Hepatocyte (in vitro differentiated cells): ENCODE measurements around the gene LDLR. TPM values are rescaled to one million over a fixed set of nuclear protein-coding genes. Genes with fewer than 3 reads are reported as not detected.
"Not testable (repeated sequence)": the region's sequence is repeated elsewhere in the genome, so short reads cannot be mapped to it uniquely, and the experiment has no call there.

ENCODE experiments used
- DNase-seq: peaks from one replicate; pipeline ENCODE4 v3.0.0-alpha.2; 2016; ENCODE audit warnings: low spot score
- H2AFZ ChIP-seq: fragments of 200-600 bp; sonication (generic); 2 replicates; pipeline ENCODE4 v1.6.0; 2016; ENCODE audit warnings: antibody characterized with exemption, mild to moderate bottlenecking
- H3K27ac ChIP-seq: fragments of 200-600 bp; sonication (generic); 2 replicates; pipeline ENCODE4 v1.5.1; 2016; ENCODE audit warnings: mild to moderate bottlenecking
- H3K27me3 ChIP-seq: fragments of 200-600 bp; sonication (generic); 2 replicates; pipeline ENCODE4 v1.6.1; 2016
- H3K36me3 ChIP-seq: fragments of 200-600 bp; sonication (generic); replicated peaks from 2 replicates; pipeline ENCODE4 v1.5.1; 2016; ENCODE audit warnings: low read depth; ENCODE audit not compliant: insufficient read depth
- H3K4me1 ChIP-seq: fragments of 200-600 bp; sonication (generic); 2 replicates; pipeline ENCODE4 v1.5.1; 2016; ENCODE audit warnings: mild to moderate bottlenecking, moderate library complexity; ENCODE audit not compliant: insufficient read depth
- H3K4me2 ChIP-seq: fragments of 200-600 bp; sonication (generic); 2 replicates; pipeline ENCODE4 v1.6.0; 2016
- H3K4me3 ChIP-seq: fragments of 200-600 bp; sonication (generic); 2 replicates; pipeline ENCODE4 v1.5.1; 2016; ENCODE audit warnings: mild to moderate bottlenecking
- H3K79me2 ChIP-seq: fragments of 200-600 bp; sonication (generic); 2 replicates; pipeline ENCODE4 v1.6.0; 2017; ENCODE audit warnings: mild to moderate bottlenecking
- H3K9me2 ChIP-seq: fragments of 200-600 bp; sonication (generic); replicated peaks from 2 replicates; pipeline ENCODE4 v1.6.0; 2017; ENCODE audit warnings: mild to moderate bottlenecking; ENCODE audit not compliant: insufficient read depth
- H3K9me3 ChIP-seq: fragments of 200-600 bp; sonication (generic); 2 replicates; pipeline ENCODE4 v1.5.1; 2016; ENCODE audit warnings: low read depth, mild to moderate bottlenecking
- H4K20me1 ChIP-seq: fragments of 200-600 bp; sonication (generic); 2 replicates; pipeline ENCODE4 v1.6.0; 2016; ENCODE audit warnings: mild to moderate bottlenecking; ENCODE audit not compliant: insufficient read depth, poor library complexity, severe bottlenecking
- CTCF ChIP-seq: fragments of 200-600 bp; sonication (generic); IDR thresholded peaks from 2 replicates; pipeline ENCODE4 v1.5.1; 2016; ENCODE audit warnings: antibody characterized with exemption, mild to moderate bottlenecking; ENCODE audit not compliant: poor library complexity
- EZH2 ChIP-seq: fragments of 200-600 bp; sonication (generic); IDR thresholded peaks from 2 replicates; pipeline ENCODE4 v1.6.1; 2016; ENCODE audit warnings: antibody characterized with exemption, mild to moderate bottlenecking, borderline replicate concordance
- EZH2phosphoT487 ChIP-seq: fragments of 200-600 bp; sonication (generic); IDR thresholded peaks from one replicate; pipeline ENCODE4 v1.6.1; 2018; ENCODE audit warnings: antibody characterized with exemption, mild to moderate bottlenecking, low read depth, moderate library complexity; ENCODE audit not compliant: unreplicated experiment, severe bottlenecking
- WGBS: methylation state at CpG from one replicate; pipeline ENCODE4 v1.1.6; 2016; ENCODE audit warnings: low lambda C conversion rate; ENCODE audit errors: missing lambda C conversion rate; 5-methylcytosine and 5-hydroxymethylcytosine counted together
- polyA plus RNA-seq: library from polyadenylated mRNA; unstranded; fragments of >200 nt; fragmentation: Nextera tagmentation; extraction: Ambion mirVana; gene quantifications from 2 replicates; pipeline ENCODE4 v1.2.1, GENCODE V29; 2016
- total RNA-seq: library from RNA; depleted of rRNA; stranded (reverse); fragments of >200 nt; gene quantifications from 2 replicates; pipeline ENCODE4 v1.2.3, GENCODE V29; 2014

Gene LDLR
- total and polyA plus RNA-seq, 2 experiments from 2014 or later = 123 to 126 TPM

- DNase-seq = no peak
- Histone ChIP-seq H3K9me3 (no peaks in the 10 kb centered on the region), H3K4me1 (no peaks in the 10 kb centered on the region), H3K4me2 (no peak overlapping the region), H3K27me3 (no peaks in the 10 kb centered on the region), H2AFZ (no peak overlapping the region), H3K4me3 (no peak overlapping the region), H3K27ac (no peak overlapping the region), H3K79me2 (no peaks in the 10 kb centered on the region), H4K20me1 (no peaks in the 10 kb centered on the region), H3K9me2 (no peaks in the 10 kb centered on the region), H3K36me3 (no peaks in the 10 kb centered on the region)
- WGBS = 96% methylated on average over 18 of the region's 18 CpGs
- TF ChIP-seq CTCF (no peak), EZH2 (no peak), EZH2phosphoT487 (no peak)
Observed at GRCh38 chr19:11176466-11177193, 87.4 kb downstream of the LDLR start.

- DNase-seq = no peak
- H4K20me1 ChIP-seq = no peaks in the 10 kb centered on the region
- H3K9me2 ChIP-seq = no peaks in the 10 kb centered on the region
- 97% methylated on average over 9 of the region's 9 CpGs for WGBS
- no peaks in the 10 kb centered on the region for H3K4me1 ChIP-seq
- TF ChIP-seq CTCF (no peak), EZH2 (no peak), EZH2phosphoT487 (no peak)
- no peaks in the 10 kb centered on the region for H3K27me3 ChIP-seq
- H3K9me3 ChIP-seq = no peaks in the 10 kb centered on the region
- H3K4me3 ChIP-seq = no peak overlapping the region
- H3K36me3 ChIP-seq = no peaks in the 10 kb centered on the region
- no peak overlapping the region for H2AFZ ChIP-seq
- H3K4me2 ChIP-seq = no peak overlapping the region
- H3K79me2 ChIP-seq = peaks cover 4% of the 10 kb centered on the region
- H3K27ac ChIP-seq = no peak overlapping the region
Observed at GRCh38 chr19:11177592-11177991, 88.3 kb downstream of the LDLR start.

GRCh38 chr19:11179145-11179465, 89.8 kb downstream of the LDLR start:
- H4K20me1 ChIP-seq, H3K36me3 ChIP-seq, H3K4me1 ChIP-seq, H3K4me2 ChIP-seq, DNase-seq, H3K9me3 ChIP-seq, H3K9me2 ChIP-seq, H3K27me3 ChIP-seq, H3K27ac ChIP-seq, H2AFZ ChIP-seq, H3K4me3 ChIP-seq: not testable (repeated sequence)
- H3K79me2 ChIP-seq = peaks cover 12% of the 10 kb centered on the region
- WGBS = 97% methylated on average over 9 of the region's 9 CpGs

- H3K9me3 ChIP-seq = no peaks in the 10 kb centered on the region
- no peaks in the 10 kb centered on the region for H3K4me1 ChIP-seq
- DNase-seq = no peak
- H3K79me2 ChIP-seq = peaks cover 12% of the 10 kb centered on the region
- no peak for TF ChIP-seq EZH2phosphoT487
- TF ChIP-seq EZH2 = no peak
- TF ChIP-seq CTCF = no peak
- H3K4me2 ChIP-seq = no peak overlapping the region
- no peak overlapping the region for H2AFZ ChIP-seq
- WGBS = 89% methylated on average over 11 of the region's 11 CpGs
- H3K36me3 ChIP-seq = no peaks in the 10 kb centered on the region
- no peak overlapping the region for H3K4me3 ChIP-seq
- H4K20me1 ChIP-seq = no peaks in the 10 kb centered on the region
- no peak overlapping the region for H3K27ac ChIP-seq
- no peaks in the 10 kb centered on the region for H3K27me3 ChIP-seq
- H3K9me2 ChIP-seq = no peaks in the 10 kb centered on the region
Observed at GRCh38 chr19:11179716-11180297, 90.5 kb downstream of the LDLR start.
